Stimulated activated CD4-positive, alpha-beta T cell treated with anti-CD3 and anti-CD28 coated beads, Interleukin-4, amount 100 ng/mL, for 48 hours (primary cell): ENCODE results near the gene DRC7.
"Not testable (repeated sequence)": the region's sequence is repeated elsewhere in the genome, so short reads cannot be mapped to it uniquely, and the experiment has no call there.

Experiments
- DNase-seq, 2 donors: peaks; one replicate each; pipeline ENCODE4 v3.0.0-alpha.2; 2020; ENCODE audit warnings: low read depth in 2 of 2

Gene DRC7

DNA sequence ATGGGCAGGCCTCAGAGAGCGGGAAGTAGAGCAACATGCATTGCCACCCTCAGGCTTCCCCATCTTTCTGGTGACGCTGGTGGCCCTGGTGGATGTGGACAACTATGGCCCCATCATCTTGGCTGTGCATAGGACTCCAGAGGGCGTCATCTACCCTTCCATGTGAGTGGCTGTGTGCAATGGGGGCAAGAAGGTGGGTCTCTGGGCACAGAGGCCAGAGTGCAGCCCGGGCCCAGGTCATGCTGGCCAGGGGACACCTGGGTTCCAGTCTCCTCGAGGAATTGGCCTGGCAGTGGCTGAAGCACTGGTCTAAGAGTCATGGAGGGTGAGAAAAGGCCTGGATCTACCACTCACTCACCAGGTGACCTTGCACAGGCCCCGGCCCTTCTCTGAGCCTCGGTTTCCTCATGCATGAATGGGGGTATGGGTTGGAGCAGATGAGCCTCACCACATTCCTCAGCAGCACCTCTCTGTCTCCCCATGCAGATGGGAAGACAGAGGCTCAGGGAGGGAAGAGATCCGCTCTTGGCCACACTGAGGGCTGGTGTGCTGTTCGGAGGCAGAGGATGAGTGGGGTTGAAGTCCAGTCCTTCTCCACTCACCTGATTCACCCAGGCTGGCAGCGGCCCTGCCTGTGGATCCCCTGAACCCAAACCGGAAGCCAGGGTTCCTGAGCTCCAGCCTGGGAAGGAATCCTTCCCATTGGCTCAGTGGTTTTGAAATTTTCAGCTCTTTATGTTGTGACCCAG is 33.7 kb upstream of the DRC7 start:
- no peak for DNase-seq

- DNase-seq, result no peak
Measured at GRCh38 chr16:57661510-57661909, 33.1 kb upstream of the DRC7 start.

- DNase-seq, result no peak
Measured at GRCh38 chr16:57661936-57662906, 32.4 kb upstream of the DRC7 start.

- DNase-seq, result no peak
Measured at GRCh38 chr16:57663436-57663835, 31.2 kb upstream of the DRC7 start.

- DNase-seq, result no peak
Measured at GRCh38 chr16:57663917-57664661, 30.5 kb upstream of the DRC7 start.

DNA sequence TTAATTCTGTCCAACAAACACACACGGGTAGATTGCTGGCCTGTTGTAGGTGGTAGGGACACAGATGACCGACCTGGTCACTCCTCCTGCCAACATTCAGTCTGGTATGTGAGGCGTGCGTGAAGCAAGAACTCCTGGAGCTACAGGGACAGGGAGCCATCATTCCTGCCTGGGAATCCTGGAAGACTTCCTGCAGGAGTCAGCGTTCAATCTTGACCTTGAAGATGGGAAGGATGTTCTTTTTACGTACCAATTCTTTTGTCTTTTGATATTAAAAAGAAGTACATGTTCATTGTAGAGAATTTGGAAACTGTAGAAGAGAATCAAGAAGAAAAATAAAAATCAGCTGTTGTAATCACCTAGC is 30.0 kb upstream of the DRC7 start:
- no peak for DNase-seq

DNA sequence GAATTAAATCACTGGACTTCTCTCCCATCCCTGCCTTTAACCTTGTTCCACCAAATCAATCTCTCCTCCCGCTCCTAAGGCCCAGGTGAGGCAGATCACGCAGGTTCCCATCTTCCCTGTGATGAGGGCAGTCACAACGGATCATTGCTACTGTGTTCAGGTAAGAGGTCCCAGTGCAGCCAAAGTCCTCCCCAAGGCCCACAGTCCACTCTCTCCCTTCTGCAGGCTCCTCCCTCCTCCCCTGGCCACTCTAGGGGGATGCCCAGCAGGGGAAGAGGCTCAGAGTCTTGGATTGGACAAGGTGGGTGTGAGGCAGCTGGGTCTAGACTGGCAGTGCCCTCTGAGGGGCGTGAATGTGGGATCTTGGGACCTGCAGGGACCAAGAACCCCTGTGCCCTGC is 29.1 kb upstream of the DRC7 start:
- no peak for DNase-seq

GRCh38 chr16:57666353-57667047 is 28.1 kb upstream of the DRC7 start:
- no peak for DNase-seq

GRCh38 chr16:57667048-57667525 is 27.5 kb upstream of the DRC7 start:
- no peak for DNase-seq

DNA sequence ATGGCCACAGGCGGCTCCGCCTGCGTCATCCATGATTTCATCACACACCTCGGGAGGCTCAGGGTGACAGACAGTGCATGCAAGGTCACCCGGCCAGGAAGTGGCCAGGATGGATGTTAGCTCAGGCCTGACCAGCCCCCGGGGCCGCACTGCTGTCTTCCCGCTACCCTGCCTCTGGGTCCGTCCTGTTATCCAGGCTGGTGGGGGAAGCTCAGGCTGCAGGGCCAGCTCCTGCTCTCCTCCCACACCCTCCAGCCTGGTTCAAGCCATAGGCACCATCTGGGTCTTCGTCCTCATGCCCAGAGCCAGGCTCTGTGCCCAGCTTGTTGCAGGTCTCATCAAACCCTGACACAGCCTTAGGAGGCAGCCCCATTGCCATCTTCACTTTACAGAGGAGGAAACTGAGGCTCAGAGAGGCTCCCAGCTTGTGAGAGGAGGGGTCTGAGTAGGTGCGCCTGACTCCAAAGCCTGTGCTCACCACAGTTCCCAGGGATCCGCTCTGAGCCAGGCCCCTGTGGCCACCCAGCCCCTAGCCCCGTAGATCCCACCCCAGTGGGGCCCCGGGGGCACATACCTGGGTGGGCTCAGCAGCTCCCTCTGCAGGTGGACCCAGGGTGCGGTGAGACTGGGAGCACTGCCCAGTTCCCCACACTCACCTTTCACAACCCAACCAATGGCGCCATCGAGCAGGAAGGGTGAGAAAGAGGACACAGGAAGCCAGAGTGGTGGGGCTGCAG is 26.9 kb upstream of the DRC7 start:
- no peak for DNase-seq

DNA sequence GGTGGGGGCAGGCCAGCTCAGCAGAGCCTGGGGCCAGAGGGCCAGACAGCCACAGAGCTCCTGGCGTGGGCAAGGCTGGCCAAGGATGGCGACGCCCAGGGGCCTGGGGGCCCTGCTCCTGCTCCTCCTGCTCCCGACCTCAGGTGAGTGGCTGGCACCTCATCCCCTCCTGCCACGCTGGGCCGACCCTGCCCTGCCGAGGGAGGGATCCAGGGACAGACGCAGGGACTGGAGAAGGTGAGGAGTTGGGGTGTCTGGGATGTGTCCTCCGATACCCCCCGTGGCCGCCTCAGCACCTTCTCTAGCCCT is 26.4 kb upstream of the DRC7 start, which contains the start of gene ADGRG3:
Gene ADGRG3, plus strand, starts transcription at position 44 of the 309 bp plus-strand sequence. Its CDS starts 42 bp downstream, at position 86.
- no peak for DNase-seq

DNA sequence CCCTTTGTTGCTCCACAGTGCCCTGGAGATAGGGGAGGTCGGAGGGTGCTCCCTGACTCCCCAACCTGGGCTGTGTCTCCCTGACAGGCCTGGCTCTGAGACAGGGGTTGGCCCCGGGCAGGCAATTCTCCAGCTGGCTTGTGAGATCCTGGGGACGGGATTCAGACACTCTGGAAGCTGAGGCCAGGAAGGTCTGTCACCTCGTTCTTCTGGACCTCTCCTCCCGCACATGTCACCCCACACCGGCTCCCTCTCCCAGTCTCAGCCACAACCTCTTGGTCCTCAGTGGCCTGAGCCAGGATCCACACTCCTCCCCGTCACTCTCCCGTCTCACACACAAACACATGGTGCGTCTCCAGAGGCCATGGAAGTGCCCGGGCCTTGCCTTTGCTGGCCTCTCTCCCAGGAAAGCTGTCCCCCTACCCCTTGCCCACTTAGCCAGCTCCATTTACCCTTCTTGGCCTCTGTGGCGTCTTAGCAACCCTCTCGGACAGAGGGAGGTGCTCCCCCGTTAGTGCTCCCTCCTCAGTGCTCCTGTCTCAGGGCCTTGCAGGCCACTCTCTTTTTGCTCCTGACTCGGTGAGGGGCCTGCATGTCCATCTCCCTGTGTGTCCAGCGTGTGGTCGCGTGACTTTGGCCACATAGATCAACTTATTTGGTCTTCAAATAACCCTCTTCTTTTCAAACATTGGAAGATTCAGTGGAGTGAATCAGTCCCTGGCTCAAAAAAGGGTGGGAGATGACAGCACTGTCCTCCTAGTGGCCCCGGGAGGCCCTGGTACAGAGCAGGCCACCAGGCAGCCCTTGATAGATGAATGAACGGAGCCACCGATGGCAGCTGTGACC is 25.8 kb upstream of the DRC7 start:
- DNase-seq, result no peak

GRCh38 chr16:57669476-57670162 is 25.0 kb upstream of the DRC7 start:
- no peak for DNase-seq

DNA sequence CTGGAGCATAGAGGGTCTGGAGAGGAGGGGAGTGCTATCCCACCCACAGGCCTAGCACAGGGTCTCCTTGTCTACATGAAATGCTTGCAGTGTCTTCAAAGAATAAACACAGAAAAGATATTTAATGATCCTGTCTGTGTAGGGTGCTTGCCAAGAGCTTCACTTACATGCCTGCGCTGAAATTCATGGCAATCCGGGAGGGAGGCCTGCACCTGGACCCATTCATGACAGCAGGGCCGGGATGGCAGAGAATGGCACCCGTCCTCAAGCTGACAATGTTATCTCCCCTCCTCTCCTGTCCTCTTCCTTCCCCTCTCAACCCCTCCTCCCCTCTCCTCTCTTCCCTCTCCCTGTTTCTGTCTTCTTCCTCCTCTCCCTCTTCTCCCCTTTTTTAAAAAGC is 24.4 kb upstream of the DRC7 start:
- no peak for DNase-seq

DNA sequence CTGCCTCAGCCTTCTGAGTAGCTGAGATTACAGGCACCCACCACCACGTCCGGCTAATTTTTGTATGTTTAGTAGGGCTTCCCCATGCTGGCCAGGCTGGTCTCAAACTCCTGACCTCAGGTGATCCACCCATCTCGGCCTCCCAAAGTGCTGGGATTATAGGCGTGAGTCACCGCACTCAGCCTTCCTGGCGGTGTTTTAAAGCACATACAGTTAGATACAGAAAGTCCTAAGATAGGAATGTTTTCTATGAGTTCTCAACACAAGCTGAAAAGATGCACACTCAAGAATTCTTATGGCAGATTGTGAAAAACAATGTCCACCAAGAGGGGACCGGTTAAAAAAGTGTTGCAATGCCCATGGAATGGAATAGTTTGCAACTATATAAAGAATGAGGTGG is 23.2 kb upstream of the DRC7 start:
- DNase-seq, result not testable (repeated sequence)

DNA sequence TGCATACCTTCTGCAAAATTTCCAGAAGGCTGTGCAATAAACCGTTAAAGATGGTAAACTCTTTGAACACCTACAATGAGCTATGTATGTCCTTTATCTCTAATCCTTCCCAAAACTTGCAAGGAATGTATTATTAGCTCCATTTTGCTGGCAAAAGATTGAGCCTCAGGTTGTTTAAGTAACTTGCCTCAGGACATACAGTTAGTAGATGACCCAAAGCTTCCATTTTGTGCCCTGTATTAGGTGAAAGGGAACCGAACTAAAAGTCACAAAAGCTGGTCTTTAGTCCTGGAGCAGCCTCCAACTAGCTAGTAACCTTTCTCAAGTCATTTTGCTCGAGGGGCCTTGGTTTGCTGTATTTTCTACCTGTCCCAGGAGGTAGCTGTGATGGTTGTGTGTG is 22.2 kb upstream of the DRC7 start:
- no peak for DNase-seq

- DNase-seq, result no peak
Measured at GRCh38 chr16:57672824-57673223, 21.8 kb upstream of the DRC7 start.

DNA sequence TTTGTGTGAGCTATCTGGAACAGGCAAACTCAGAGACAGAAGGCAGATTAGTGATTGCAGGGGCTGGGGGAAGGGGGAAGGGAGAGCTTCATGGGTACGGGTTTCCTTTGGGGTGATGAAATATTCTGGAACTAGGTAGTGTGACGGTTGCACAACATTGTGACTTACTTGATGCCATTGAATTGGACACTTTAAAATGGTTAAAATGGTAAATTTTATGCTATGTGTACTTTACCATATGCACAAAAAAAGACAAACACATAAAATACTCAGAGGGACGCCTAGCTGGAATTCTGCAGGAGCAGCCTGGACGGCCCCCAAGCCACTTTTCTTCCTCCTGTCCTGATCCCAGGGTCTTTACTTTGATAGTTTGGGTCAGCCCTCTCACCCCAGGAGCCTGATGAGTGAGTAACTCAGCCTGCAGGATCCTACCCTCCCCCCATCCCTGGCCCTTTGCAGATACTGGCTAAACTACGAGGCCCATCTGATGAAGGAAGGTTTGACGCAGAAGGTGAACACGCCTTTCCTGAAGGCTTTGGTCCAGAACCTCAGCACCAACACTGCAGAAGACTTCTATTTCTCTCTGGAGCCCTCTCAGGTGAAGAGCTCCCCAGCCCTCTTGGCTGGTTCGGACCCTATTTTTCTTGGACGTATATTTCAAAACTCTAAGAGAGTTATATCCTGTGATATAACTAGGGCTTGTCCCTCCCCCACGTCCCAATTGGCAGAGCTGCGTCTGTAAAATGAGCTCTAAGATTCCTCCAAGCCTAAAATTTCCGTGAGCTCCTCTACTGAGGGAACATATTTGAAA is 18.7 kb upstream of the DRC7 start:
- no peak for DNase-seq
